NCI-H345 treated with DMSO at 0.1 percent for 48 hours (cell line): ENCODE data around the gene NKG7.

Source experiments
- DNase-seq: peaks from one replicate; lab custom pipeline; 2025; ENCODE audit not compliant: unreplicated experiment; lab: John Stamatoyannopoulos, UW

The NKG7 gene

GRCh38 chr19:51364200-51365106 lies 8.0 kb downstream of the NKG7 start:
- no peak for DNase-seq

- no peak for DNase-seq
Observed at GRCh38 chr19:51361239-51361638, 11.2 kb downstream of the NKG7 start.

GRCh38 chr19:51359294-51359693 lies 13.2 kb downstream of the NKG7 start:
- no peak for DNase-seq

- no peak for DNase-seq
Observed at GRCh38 chr19:51357952-51358351, 14.5 kb downstream of the NKG7 start.

- no peak for DNase-seq
Observed at GRCh38 chr19:51356159-51356801, 16.2 kb downstream of the NKG7 start.

- DNase-seq, result no peak
Observed at GRCh38 chr19:51354742-51355148, 17.7 kb downstream of the NKG7 start.

GRCh38 chr19:51354103-51354741 lies 18.2 kb downstream of the NKG7 start:
- DNase-seq, result no peak

GRCh38 chr19:51352783-51353360 lies 19.6 kb downstream of the NKG7 start:
- DNase-seq, result no peak

- DNase-seq, result no peak
Observed at GRCh38 chr19:51351266-51351990, 21.0 kb downstream of the NKG7 start.

- DNase-seq, result no peak
Observed at GRCh38 chr19:51347209-51347928, 25.1 kb downstream of the NKG7 start.

GRCh38 chr19:51346742-51347141 lies 25.7 kb downstream of the NKG7 start:
- no peak for DNase-seq

- DNase-seq, result no peak
Observed at GRCh38 chr19:51345076-51345620, 27.3 kb downstream of the NKG7 start.

- DNase-seq, result no peak
Observed at GRCh38 chr19:51342631-51343569, 29.6 kb downstream of the NKG7 start.

GRCh38 chr19:51341976-51342580 lies 30.4 kb downstream of the NKG7 start, which contains the start of gene VSIG10L:
Gene VSIG10L (minus strand): TSS chr19:51342139. CDS start chr19:51342124, 15 bp downstream.
- DNase-seq, result no peak

GRCh38 chr19:51341066-51341465 lies 31.4 kb downstream of the NKG7 start:
- no peak for DNase-seq

- DNase-seq, result no peak
Observed at GRCh38 chr19:51339687-51340656, 32.5 kb downstream of the NKG7 start.

GRCh38 chr19:51339313-51339686 lies 33.2 kb downstream of the NKG7 start:
- no peak for DNase-seq
